ENCODE data around the gene BORCS5. TPM values are rescaled to one million over a fixed set of nuclear protein-coding genes. Genes with fewer than 3 reads are reported as not detected.
"Not testable (repeated sequence)": the region's sequence is repeated elsewhere in the genome, so short reads cannot be mapped to it uniquely, and the experiment has no call there.

The BORCS5 gene
- 5.6 and 6.3 TPM in 2 replicates for polyA plus RNA-seq (2013)

DNA sequence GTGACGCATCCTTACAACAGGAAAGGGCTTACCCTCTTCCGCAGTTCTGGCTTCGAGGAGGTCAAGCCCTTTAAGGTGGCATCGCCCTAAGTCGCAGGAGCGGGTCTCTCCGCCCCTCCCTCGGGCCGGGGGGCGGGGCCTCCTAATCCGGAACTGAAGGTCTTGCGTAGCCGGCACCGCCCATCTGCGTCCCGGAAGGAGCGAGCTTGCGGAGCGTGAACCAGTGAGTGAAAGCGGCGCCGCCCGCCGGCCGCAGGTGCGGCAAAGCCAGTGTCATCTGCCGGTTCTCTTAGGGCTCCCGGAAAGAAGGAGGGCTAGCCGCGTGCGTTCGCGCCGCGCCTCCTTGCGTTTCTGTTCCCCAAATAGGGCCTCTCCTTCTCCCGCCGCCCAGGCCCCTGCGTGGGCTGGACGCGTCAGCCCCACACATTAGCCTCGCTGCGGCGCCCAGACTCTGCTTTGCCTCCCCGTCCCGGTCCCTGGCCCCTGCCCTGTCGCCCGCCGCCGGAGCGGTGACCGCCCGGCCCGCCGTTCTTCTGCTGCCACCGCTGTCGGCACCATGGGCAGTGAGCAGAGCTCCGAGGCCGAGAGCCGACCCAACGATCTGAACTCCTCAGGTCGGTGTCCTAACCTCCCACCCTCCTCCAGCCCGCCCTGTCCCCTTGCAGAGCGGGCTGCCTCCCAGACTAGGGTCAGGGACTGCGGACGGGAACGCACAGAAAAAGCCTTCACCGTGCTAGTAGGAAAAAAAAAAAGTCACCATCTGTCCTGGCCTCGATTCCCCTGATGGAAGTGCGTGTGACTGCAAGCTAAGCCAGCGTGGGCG is at the start of gene BORCS5:
TSS of gene BORCS5 (plus strand) at position 183 of the 823 bp plus-strand sequence. CDS start at position 557, 374 bp downstream.
- Histone ChIP-seq H4K91ac (ENCODE audit: low read depth, low read length) (peak within 1 kb of the TSS; percentile 33), H3K27ac (ENCODE audit: low read depth, low read length) (peak within 1 kb of the TSS; percentile 57), H3K4ac (ENCODE audit: low read depth, low read length) (peak within 1 kb of the TSS; percentile 58), H3K4me1 (ENCODE audit: control insufficient read depth in 1 of 2, insufficient read depth in 2 of 2, low read length in 2 of 2) (no peaks in the 10 kb centered on the region), H3K79me1 (ENCODE audit: low read length) (peaks cover 4% of the 10 kb centered on the region), H2AFZ (ENCODE audit: insufficient read depth, low read length, poor library complexity) (peak within 1 kb of the TSS; percentile 85), H3K4me3 (ENCODE audit: low read depth, low read length) (peak within 1 kb of the TSS; percentile 92), H2BK120ac (ENCODE audit: insufficient read depth, low read length, poor library complexity) (peak within 1 kb of the TSS; percentile 70), H2BK12ac (ENCODE audit: low read length) (peak within 1 kb of the TSS; percentile 16), H2AK5ac (ENCODE audit: low read length) (no peak within 1 kb of the TSS), H3K23ac (ENCODE audit: low read length) (no peak within 1 kb of the TSS), H3K4me2 (ENCODE audit: low read length) (peak within 1 kb of the TSS; percentile 93), H3K9ac (ENCODE audit: low read length) (peak within 1 kb of the TSS; percentile 71), H2BK5ac (ENCODE audit: low read depth, low read length, poor library complexity) (peak within 1 kb of the TSS; percentile 37), H3K9me3 (ENCODE audit: insufficient read depth, low read depth, low read length) (peaks cover 2% of the 10 kb centered on the region), H4K8ac (ENCODE audit: low read depth, low read length) (peak within 1 kb of the TSS; percentile 89), H3K27me3 (ENCODE audit: insufficient read depth, low read length) (no peaks in the 10 kb centered on the region), H3K79me2 (ENCODE audit: control insufficient read depth, insufficient read depth, low read length, poor library complexity) (peaks cover 4% of the 10 kb centered on the region), H3K14ac (ENCODE audit: low read length) (peak within 1 kb of the TSS; percentile 71), H3K18ac (ENCODE audit: low read length) (peak within 1 kb of the TSS; percentile 58), H3K36me3 (ENCODE audit: control insufficient read depth in 1 of 2, insufficient read depth in 2 of 2, low read length in 2 of 2) (no peaks in the 10 kb centered on the region), H4K12ac (ENCODE audit: low read depth, low read length) (peak within 1 kb of the TSS; percentile 72)
- WGBS (ENCODE audit: extremely low coverage, insufficient coverage, insufficient read length): no CpG with 5 or more reads among the region's 72 CpGs
- peak; percentile 98 to 99 for DNase-seq

GRCh38 chr12:12310695-12311094 is 46.2 kb upstream of the BORCS5 start:
- H2BK12ac ChIP-seq (ENCODE audit: low read length); H3K4me3 ChIP-seq (ENCODE audit: low read depth, low read length); H3K27me3 ChIP-seq (ENCODE audit: insufficient read depth, low read length); H4K91ac ChIP-seq (ENCODE audit: low read depth, low read length); H2BK120ac ChIP-seq (ENCODE audit: insufficient read depth, low read length, poor library complexity); DNase-seq; H4K8ac ChIP-seq (ENCODE audit: low read depth, low read length); H3K79me2 ChIP-seq (ENCODE audit: control insufficient read depth, insufficient read depth, low read length, poor library complexity); H3K23ac ChIP-seq (ENCODE audit: low read length); H3K14ac ChIP-seq (ENCODE audit: low read length); H2AFZ ChIP-seq (ENCODE audit: insufficient read depth, low read length, poor library complexity); H3K18ac ChIP-seq (ENCODE audit: low read length); H4K12ac ChIP-seq (ENCODE audit: low read depth, low read length); H3K79me1 ChIP-seq (ENCODE audit: low read length); H3K4me2 ChIP-seq (ENCODE audit: low read length); H2AK5ac ChIP-seq (ENCODE audit: low read length); H3K27ac ChIP-seq (ENCODE audit: low read depth, low read length); H2BK5ac ChIP-seq (ENCODE audit: low read depth, low read length, poor library complexity); H3K9me3 ChIP-seq (ENCODE audit: insufficient read depth, low read depth, low read length); H3K4ac ChIP-seq (ENCODE audit: low read depth, low read length); H3K36me3 ChIP-seq (ENCODE audit: control insufficient read depth in 1 of 2, insufficient read depth in 2 of 2, low read length in 2 of 2); H3K9ac ChIP-seq (ENCODE audit: low read length); H3K4me1 ChIP-seq (ENCODE audit: control insufficient read depth in 1 of 2, insufficient read depth in 2 of 2, low read length in 2 of 2): not testable (repeated sequence)
- WGBS (ENCODE audit: extremely low coverage, insufficient coverage, insufficient read length): no CpG with 5 or more reads among the region's 10 CpGs

- H2BK12ac ChIP-seq (ENCODE audit: low read length): no peak overlapping the region
- H4K8ac ChIP-seq (ENCODE audit: low read depth, low read length): no peak overlapping the region
- no peaks in the 10 kb centered on the region for H3K9me3 ChIP-seq (ENCODE audit: insufficient read depth, low read depth, low read length)
- peaks cover 0 to 2% of the 10 kb centered on the region in 2 experiments for H3K4me1 ChIP-seq (ENCODE audit: control insufficient read depth in 1 of 2, insufficient read depth in 2 of 2, low read length in 2 of 2)
- no peak overlapping the region for H3K4me3 ChIP-seq (ENCODE audit: low read depth, low read length)
- H4K12ac ChIP-seq (ENCODE audit: low read depth, low read length): no peak overlapping the region
- no peaks in the 10 kb centered on the region for H3K27me3 ChIP-seq (ENCODE audit: insufficient read depth, low read length)
- H3K14ac ChIP-seq (ENCODE audit: low read length): no peak overlapping the region
- no peaks in the 10 kb centered on the region for H3K79me2 ChIP-seq (ENCODE audit: control insufficient read depth, insufficient read depth, low read length, poor library complexity)
- H3K27ac ChIP-seq (ENCODE audit: low read depth, low read length): no peak overlapping the region
- no peak overlapping the region for H3K4ac ChIP-seq (ENCODE audit: low read depth, low read length)
- H2BK120ac ChIP-seq (ENCODE audit: insufficient read depth, low read length, poor library complexity): no peak overlapping the region
- no peak overlapping the region for H3K18ac ChIP-seq (ENCODE audit: low read length)
- H4K91ac ChIP-seq (ENCODE audit: low read depth, low read length): no peak overlapping the region
- H3K23ac ChIP-seq (ENCODE audit: low read length): no peak overlapping the region
- no peaks in the 10 kb centered on the region for H3K79me1 ChIP-seq (ENCODE audit: low read length)
- H2BK5ac ChIP-seq (ENCODE audit: low read depth, low read length, poor library complexity): no peak overlapping the region
- no peak overlapping the region for H3K9ac ChIP-seq (ENCODE audit: low read length)
- DNase-seq: peak; percentile 82 to 92
- H2AK5ac ChIP-seq (ENCODE audit: low read length): no peak overlapping the region
- H3K36me3 ChIP-seq (ENCODE audit: control insufficient read depth in 1 of 2, insufficient read depth in 2 of 2, low read length in 2 of 2): no peaks in the 10 kb centered on the region
- H2AFZ ChIP-seq (ENCODE audit: insufficient read depth, low read length, poor library complexity): no peak overlapping the region
- H3K4me2 ChIP-seq (ENCODE audit: low read length): no peak overlapping the region
Measured at GRCh38 chr12:12315838-12316237, 41.0 kb upstream of the BORCS5 start.

DNA sequence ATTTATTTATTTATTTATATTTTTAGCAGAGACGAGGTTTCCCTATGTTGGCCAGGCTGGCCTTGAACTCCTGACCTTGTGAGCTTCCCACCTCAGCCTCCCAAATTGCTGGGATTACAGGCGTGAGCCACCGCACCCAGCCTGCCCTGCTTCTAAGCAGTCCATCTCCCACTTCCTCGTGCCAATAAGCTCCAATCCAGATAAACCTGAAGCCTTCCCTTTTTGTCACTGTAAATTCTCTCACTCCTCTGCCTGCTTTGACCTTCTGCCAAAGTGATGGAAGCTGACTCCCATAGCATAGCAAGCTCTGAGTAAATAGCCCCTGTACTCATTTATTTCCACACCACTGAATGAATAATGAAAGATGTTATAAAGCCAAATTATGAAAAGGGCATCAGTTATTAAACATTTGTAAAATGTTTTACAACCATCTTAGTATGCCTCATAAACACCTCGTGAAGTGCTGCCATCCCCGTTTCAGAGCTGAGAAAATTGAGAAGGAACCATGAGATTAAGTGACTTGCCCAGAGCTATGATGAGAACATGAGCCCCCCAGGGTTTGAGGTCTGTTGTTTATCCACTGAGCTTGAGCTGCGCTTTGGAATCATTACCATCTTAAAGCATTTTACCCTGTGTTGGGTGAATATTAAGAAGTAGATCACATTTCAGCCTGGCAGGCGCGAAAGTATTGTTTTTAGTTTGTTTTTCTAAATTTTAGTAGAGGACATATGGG is 37.3 kb upstream of the BORCS5 start:
- Histone ChIP-seq H3K4ac (ENCODE audit: low read depth, low read length) (no peak overlapping the region), H3K9me3 (ENCODE audit: insufficient read depth, low read depth, low read length) (no peaks in the 10 kb centered on the region), H2AFZ (ENCODE audit: insufficient read depth, low read length, poor library complexity) (no peak overlapping the region), H4K91ac (ENCODE audit: low read depth, low read length) (no peak overlapping the region), H3K9ac (ENCODE audit: low read length) (no peak overlapping the region), H2BK12ac (ENCODE audit: low read length) (no peak overlapping the region), H2AK5ac (ENCODE audit: low read length) (no peak overlapping the region), H3K79me1 (ENCODE audit: low read length) (no peaks in the 10 kb centered on the region), H3K27me3 (ENCODE audit: insufficient read depth, low read length) (no peaks in the 10 kb centered on the region), H3K18ac (ENCODE audit: low read length) (no peak overlapping the region), H2BK5ac (ENCODE audit: low read depth, low read length, poor library complexity) (no peak overlapping the region), H3K23ac (ENCODE audit: low read length) (no peak overlapping the region), H4K8ac (ENCODE audit: low read depth, low read length) (no peak overlapping the region), H3K4me2 (ENCODE audit: low read length) (no peak overlapping the region), H3K36me3 (ENCODE audit: control insufficient read depth in 1 of 2, insufficient read depth in 2 of 2, low read length in 2 of 2) (no peaks in the 10 kb centered on the region), H2BK120ac (ENCODE audit: insufficient read depth, low read length, poor library complexity) (no peak overlapping the region), H4K12ac (ENCODE audit: low read depth, low read length) (no peak overlapping the region), H3K27ac (ENCODE audit: low read depth, low read length) (no peak overlapping the region), H3K79me2 (ENCODE audit: control insufficient read depth, insufficient read depth, low read length, poor library complexity) (no peaks in the 10 kb centered on the region), H3K4me3 (ENCODE audit: low read depth, low read length) (no peak overlapping the region), H3K14ac (ENCODE audit: low read length) (no peak overlapping the region), H3K4me1 (ENCODE audit: control insufficient read depth in 1 of 2, insufficient read depth in 2 of 2, low read length in 2 of 2) (peaks cover 0 to 2% of the 10 kb centered on the region in 2 experiments)
- no CpG with 5 or more reads among the region's 9 CpGs for WGBS (ENCODE audit: extremely low coverage, insufficient coverage, insufficient read length)
- DNase-seq: no peak

Data from trophoblast cell (in vitro differentiated cells and primary cell).